IMR-90 (cell line): ENCODE measurements around the gene TMEM14C. TPM values are rescaled to one million over a fixed set of nuclear protein-coding genes. Genes with fewer than 3 reads are reported as not detected.

Source experiments
- ATAC-seq: fragments of 200-7000 bp; cut with Tn5 transposase; 2 replicates; pipeline ENCODE4 v1.9.1; 2020; ENCODE audit warnings: low read depth, mild to moderate bottlenecking, moderate library complexity
- BruUV-seq: library from RNA; stranded (reverse); fragments of 400-500 nt; replicated peaks from 2 replicates; lab custom pipeline; 2021; lab: Mats Ljungman, UMichigan
- CTCF ChIA-PET: fragments of 300-600 bp; formaldehyde crosslinking; extraction: SDS; loops from one replicate; lab custom pipeline; 2021; ENCODE audit warnings: antibody characterized with exemption; lab: Yijun Ruan, JAX
- POLR2A ChIA-PET: fragments of 300-600 bp; sonication (Branson Sonifier 250); formaldehyde crosslinking; loops from one replicate; lab custom pipeline; 2022; ENCODE audit warnings: antibody characterized with exemption; ENCODE audit not compliant: unreplicated experiment; lab: Charles Lee
- DNase-seq: peaks from one replicate; pipeline ENCODE4 v3.0.0; 2013
- H2AFZ ChIP-seq: replicated peaks from 2 replicates; pipeline ENCODE3; 2013; ENCODE audit warnings: low read length, mild to moderate bottlenecking; ENCODE audit not compliant: poor library complexity
- H2AK5ac ChIP-seq: 2 replicates; pipeline ENCODE4 v1.6.1; 2013; ENCODE audit warnings: low read depth, low read length, inconsistent platforms
- H2AK9ac ChIP-seq: replicated peaks from 2 replicates; pipeline ENCODE3; 2013; ENCODE audit warnings: mild to moderate bottlenecking, low read depth, low read length, moderate library complexity; ENCODE audit not compliant: poor library complexity
- H2BK120ac ChIP-seq: 2 replicates; pipeline ENCODE4 v1.6.1; 2013; ENCODE audit warnings: low read depth, low read length, inconsistent platforms
- H2BK15ac ChIP-seq: 3 replicates; pipeline ENCODE4 v1.6.1; 2013; ENCODE audit warnings: low read depth, low read length, inconsistent platforms
- H2BK20ac ChIP-seq: 2 replicates; pipeline ENCODE4 v1.6.1; 2013; ENCODE audit warnings: low read depth, mild to moderate bottlenecking, inconsistent platforms, low read length, moderate library complexity
- H2BK5ac ChIP-seq: 2 replicates; pipeline ENCODE4 v1.6.1; 2013; ENCODE audit warnings: mild to moderate bottlenecking, low read depth, low read length, inconsistent platforms; ENCODE audit not compliant: poor library complexity, severe bottlenecking
- H3K14ac ChIP-seq: replicated peaks from 2 replicates; pipeline ENCODE4 v1.6.1; 2013; ENCODE audit warnings: low read depth, low read length, inconsistent platforms
- H3K18ac ChIP-seq: 2 replicates; pipeline ENCODE4 v1.6.1; 2013; ENCODE audit warnings: low read depth, low read length, control low read depth
- H3K23ac ChIP-seq: 2 replicates; pipeline ENCODE4 v1.6.1; 2013; ENCODE audit warnings: low read depth, low read length, inconsistent platforms
- H3K27ac ChIP-seq: 2 replicates; pipeline ENCODE4 v1.5.1; 2013; ENCODE audit warnings: mild to moderate bottlenecking, control low read depth, low read length; ENCODE audit not compliant: insufficient read depth
- H3K27me3 ChIP-seq: 2 replicates; pipeline ENCODE4 v1.6.1; 2013; ENCODE audit warnings: low read length; ENCODE audit not compliant: control insufficient read depth, insufficient read depth
- H3K36me3 ChIP-seq: 2 replicates; pipeline ENCODE4 v1.6.1; 2013; ENCODE audit warnings: low read length, mixed read lengths; ENCODE audit not compliant: control insufficient read depth, insufficient read depth
- H3K4ac ChIP-seq: 2 replicates; pipeline ENCODE4 v1.6.1; 2013; ENCODE audit warnings: low read depth, low read length, inconsistent platforms
- H3K4me1 ChIP-seq: 2 replicates; pipeline ENCODE4 v1.6.1; 2013; ENCODE audit warnings: low read length, mixed read lengths; ENCODE audit not compliant: control insufficient read depth, insufficient read depth
- H3K4me2 ChIP-seq: 2 replicates; pipeline ENCODE4 v1.6.1; 2013; ENCODE audit warnings: low read depth, mild to moderate bottlenecking, control low read depth, low read length, moderate library complexity
- H3K4me3 ChIP-seq: 2 replicates; pipeline ENCODE4 v1.5.1; 2013; ENCODE audit warnings: low read depth, mild to moderate bottlenecking, control low read depth, low read length, moderate library complexity; ENCODE audit not compliant: insufficient read depth
- H3K56ac ChIP-seq: 2 replicates; pipeline ENCODE4 v1.6.1; 2013; ENCODE audit warnings: low read length, inconsistent platforms; ENCODE audit not compliant: insufficient read depth; ENCODE audit errors: extremely low read depth
- H3K79me1 ChIP-seq, 2 experiments: 2 replicates each; pipeline ENCODE4 v1.6.1; 2013; ENCODE audit warnings: low read length in 2 of 2, inconsistent platforms in 1 of 2, low read depth in 1 of 2
- H3K9ac ChIP-seq: 2 replicates; pipeline ENCODE4 v1.6.1; 2013; ENCODE audit warnings: low read depth, low read length, control low read depth
- H3K9me1 ChIP-seq: 2 replicates; pipeline ENCODE4 v1.6.1; 2013; ENCODE audit warnings: low read length, inconsistent platforms; ENCODE audit not compliant: insufficient read depth
- H3K9me3 ChIP-seq: 2 replicates; pipeline ENCODE4 v1.6.1; 2013; ENCODE audit warnings: low read length; ENCODE audit not compliant: control insufficient read depth, insufficient read depth
- H4K20me1 ChIP-seq: 2 replicates; pipeline ENCODE4 v1.6.1; 2013; ENCODE audit warnings: low read length, inconsistent platforms; ENCODE audit not compliant: insufficient read depth
- H4K5ac ChIP-seq: 2 replicates; pipeline ENCODE4 v1.6.1; 2013; ENCODE audit warnings: mild to moderate bottlenecking, low read depth, low read length, control low read depth
- H4K8ac ChIP-seq, 2 experiments: 2 replicates each; pipeline ENCODE4 v1.6.1; 2013; ENCODE audit warnings: low read depth in 2 of 2, low read length in 2 of 2, control low read depth in 1 of 2, inconsistent platforms in 1 of 2
- H4K91ac ChIP-seq: 2 replicates; pipeline ENCODE4 v1.6.1; 2013; ENCODE audit warnings: low read depth, low read length, inconsistent platforms; ENCODE audit not compliant: insufficient read depth
- MAFK ChIP-seq: IDR thresholded peaks from 2 replicates; pipeline ENCODE4 v1.6.1; 2012; ENCODE audit warnings: low read depth, low read length, improper control_type of control experiment
- POLR2A ChIP-seq: IDR thresholded peaks from 2 replicates; pipeline ENCODE4 v1.6.1; 2012; ENCODE audit warnings: mild to moderate bottlenecking, low read depth, low read length
- RFX5 ChIP-seq: IDR thresholded peaks from 2 replicates; pipeline ENCODE4 v1.8.0; 2012; ENCODE audit warnings: low read depth, mild to moderate bottlenecking, low read length, moderate library complexity
- WGBS, 2 experiments: methylation state at CpG; one replicate each; pipeline versions ENCODE4 v1.1.5 to v1.1.7; 2013; ENCODE audit warnings: missing lambda C conversion rate in 2 of 2; ENCODE audit not compliant: insufficient read length in 1 of 2; ENCODE audit errors: extremely low coverage in 2 of 2; 5-methylcytosine and 5-hydroxymethylcytosine counted together
- dilution Hi-C: fragments of 300-500 bp; cut with HindIII; formaldehyde crosslinking; loops from one replicate; pipeline ENCODE4 v1.14.3; 2018; ENCODE audit warnings: low sequenced_read_pairs; ENCODE audit not compliant: unreplicated experiment
- in situ Hi-C: fragments of 300-500 bp; cut with MboI; formaldehyde crosslinking; loops from 3 replicates; pipeline ENCODE4 v1.14.3; 2019; ENCODE audit warnings: low sequenced_read_pairs, inconsistent platforms, mixed read lengths
- intact Hi-C: fragments of 100-400 bp; cut with micrococcal nuclease; formaldehyde crosslinking; loops from 2 replicates; pipeline ENCODE4 v1.10.0; 2022
- polyA plus RNA-seq, 3 experiments: library from polyadenylated mRNA; depleted of rRNA; stranded (reverse); fragments of >200 nt; gene quantifications; 2 replicates each; pipeline ENCODE4 v1.2.3, GENCODE V29; 2012; ENCODE audit warnings: low replicate concordance in 1 of 3
- total RNA-seq: library from RNA; depleted of rRNA; stranded (reverse); fragments of >200 nt; gene quantifications from 2 replicates; pipeline ENCODE4 v1.2.3, GENCODE V29; 2012

The TMEM14C gene
- total and polyA plus RNA-seq, 2 of the 4 experiments (the other 2 are of a cell fraction), result 129 to 175 TPM

DNA sequence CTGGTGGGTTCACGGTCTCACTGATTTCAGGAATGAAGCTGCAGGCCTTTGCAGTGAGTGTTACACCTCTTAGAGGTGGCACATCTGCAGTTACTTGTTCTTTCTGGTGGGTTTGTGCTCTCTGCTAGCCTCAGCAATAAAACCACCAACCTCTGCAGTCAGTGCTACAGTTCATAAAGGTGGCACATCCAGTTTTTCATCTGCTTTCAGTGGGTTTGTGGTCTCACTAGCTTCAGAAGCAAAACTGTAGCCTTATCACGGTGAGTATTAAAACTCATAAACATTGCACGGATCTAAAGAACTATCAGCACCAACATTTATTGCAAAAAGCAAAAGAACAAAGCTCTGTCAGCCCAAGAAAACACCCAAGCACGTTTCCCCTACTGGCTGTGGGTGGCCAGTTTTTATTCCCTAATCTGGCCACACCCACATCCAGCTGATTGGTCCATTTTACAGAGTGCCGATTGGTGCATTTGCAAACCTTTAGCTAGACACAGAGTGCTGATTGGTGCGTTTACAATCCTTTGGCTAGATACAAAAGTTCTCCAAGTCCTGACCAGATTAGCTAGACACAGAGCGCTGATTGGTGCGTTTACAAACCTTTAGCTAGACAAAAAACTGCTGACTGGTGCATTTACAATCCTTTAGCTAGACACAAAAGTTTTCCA, 3.4 kb upstream of the TMEM14C start:
- no peak overlapping the region for H3K9ac ChIP-seq
- H2BK15ac ChIP-seq, result no peak overlapping the region
- H3K27ac ChIP-seq, result peak overlapping the region; percentile 76; the same call in 1 of the 2 replicates
- H3K27me3 ChIP-seq, result no peaks in the 10 kb centered on the region
- peak overlapping the region; percentile 89 for H2AFZ ChIP-seq
- H3K4me2 ChIP-seq, result peak overlapping the region; percentile 78
- peak overlapping the region; percentile 88 for H2BK5ac ChIP-seq
- dilution Hi-C loops, result no loop called here
- POLR2A ChIA-PET, result no interaction called here
- DNase-seq (no peak), ATAC-seq (no peak)
- peak overlapping the region; percentile 69; the same call in 1 of the 2 replicates for H2BK120ac ChIP-seq
- WGBS, 2 experiments, result 100% methylated on average over 2 of the region's 8 CpGs; no CpG with 5 or more reads in 1 of the 2 experiments
- H3K79me1 ChIP-seq, result peaks cover 12 to 26% of the 10 kb centered on the region in 2 experiments
- no peak overlapping the region for H3K56ac ChIP-seq
- H2AK9ac ChIP-seq, result no peak overlapping the region
- H3K36me3 ChIP-seq, result no peaks in the 10 kb centered on the region; the same call in 1 of the 2 replicates
- H2BK20ac ChIP-seq, result peak overlapping the region; percentile 23; the same call in 1 of the 2 replicates
- peaks cover 3% of the 10 kb centered on the region; the same call in 1 of the 2 replicates for H4K20me1 ChIP-seq
- peaks cover 9% of the 10 kb centered on the region for H3K9me3 ChIP-seq
- TF ChIP-seq POLR2A, result no peak
- peak; percentile 93 for TF ChIP-seq MAFK
- TF ChIP-seq RFX5, result no peak
- H4K5ac ChIP-seq, result peak overlapping the region; percentile 97
- CTCF ChIA-PET, result no interaction called here
- peak overlapping the region; percentile 76; the same call in 1 of the 2 replicates for H3K4me3 ChIP-seq
- H3K18ac ChIP-seq, result peak overlapping the region; percentile 95; the same call in 1 of the 2 replicates
- peaks cover 8% of the 10 kb centered on the region for H3K4me1 ChIP-seq
- intact Hi-C loops, result no loop called here
- in situ Hi-C loops, result no loop called here
- H3K14ac ChIP-seq, result no peak overlapping the region
- peak overlapping the region; percentile 83 to 86; a peak in 2 of 4 replicates for H4K8ac ChIP-seq
- H4K91ac ChIP-seq, result peak overlapping the region; percentile 60
- no peak overlapping the region for H2AK5ac ChIP-seq
- peak overlapping the region; percentile 82; the same call in 1 of the 2 replicates for H3K4ac ChIP-seq
- H3K23ac ChIP-seq, result no peak overlapping the region
- peaks cover 3% of the 10 kb centered on the region; the same call in 1 of the 2 replicates for H3K9me1 ChIP-seq
- no TSS peak for BruUV-seq
